ENCODE data around the gene PITPNC1. TPM values are rescaled to one million over a fixed set of nuclear protein-coding genes. Genes with fewer than 3 reads are reported as not detected.
"Not testable (repeated sequence)": the region's sequence is repeated elsewhere in the genome, so short reads cannot be mapped to it uniquely, and the experiment has no call there.

The PITPNC1 gene
- total RNA-seq, 4 donors from 2014 or later = 1.6 to 6.0 (median 3.2) TPM

DNA sequence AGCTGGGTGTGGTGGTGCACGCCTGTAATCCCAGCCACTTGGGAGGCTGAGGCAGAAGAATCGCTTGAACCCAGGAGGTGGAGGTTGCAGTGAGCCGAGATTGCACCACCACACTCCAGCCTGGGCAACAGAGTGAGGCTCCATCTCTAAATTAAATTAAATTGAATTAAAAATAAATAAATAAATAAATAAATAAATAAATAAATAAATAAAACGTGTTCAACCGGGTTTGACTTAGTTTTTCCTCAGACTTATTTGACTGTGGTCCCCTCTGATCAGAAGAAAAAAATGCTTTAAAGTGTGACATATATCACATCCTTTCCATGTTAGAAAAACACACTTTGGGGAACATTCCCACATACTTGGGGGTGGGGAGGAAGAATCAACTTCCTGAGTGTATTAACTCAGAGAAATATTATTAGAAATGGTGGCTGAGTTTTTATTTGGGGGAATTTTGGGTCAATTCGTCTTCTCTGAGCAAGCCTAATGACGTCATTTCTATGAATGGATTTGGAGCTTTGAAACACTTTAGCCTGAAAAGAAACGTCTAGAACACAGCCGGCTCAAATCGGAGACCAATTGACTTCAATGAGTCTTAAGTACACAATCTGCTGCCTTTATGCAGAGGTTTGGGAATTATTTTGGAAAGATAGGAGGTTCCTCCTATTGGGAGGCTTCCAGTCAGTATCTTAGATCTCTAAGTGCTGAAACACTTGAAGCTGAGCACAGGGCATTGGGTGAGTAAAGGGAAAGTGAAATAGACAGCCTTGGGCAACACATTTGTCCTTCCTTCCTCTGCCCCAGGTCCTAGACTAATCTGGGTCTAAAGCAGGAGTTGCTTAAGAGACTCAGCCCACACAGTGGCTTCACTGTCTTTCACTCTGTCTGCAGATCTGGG lies 132.6 kb downstream of the PITPNC1 start:
- Histone ChIP-seq H3K4me3 (no peak overlapping the region), H3K27ac (no peak overlapping the region), H3K4me1 (peaks cover 7% of the 10 kb centered on the region), H3K36me3 (no peaks in the 10 kb centered on the region), H3K27me3 (no peaks in the 10 kb centered on the region), H3K9me3 (no peaks in the 10 kb centered on the region)
- TF ChIP-seq POLR2AphosphoS5 (IDR thresholded peaks at IDR 0.05) (no peak), POLR2A (IDR thresholded peaks at IDR 0.05) (no peak), EP300 (IDR thresholded peaks at IDR 0.05) (no peak)
- TF ChIP-seq, protein P1, sequence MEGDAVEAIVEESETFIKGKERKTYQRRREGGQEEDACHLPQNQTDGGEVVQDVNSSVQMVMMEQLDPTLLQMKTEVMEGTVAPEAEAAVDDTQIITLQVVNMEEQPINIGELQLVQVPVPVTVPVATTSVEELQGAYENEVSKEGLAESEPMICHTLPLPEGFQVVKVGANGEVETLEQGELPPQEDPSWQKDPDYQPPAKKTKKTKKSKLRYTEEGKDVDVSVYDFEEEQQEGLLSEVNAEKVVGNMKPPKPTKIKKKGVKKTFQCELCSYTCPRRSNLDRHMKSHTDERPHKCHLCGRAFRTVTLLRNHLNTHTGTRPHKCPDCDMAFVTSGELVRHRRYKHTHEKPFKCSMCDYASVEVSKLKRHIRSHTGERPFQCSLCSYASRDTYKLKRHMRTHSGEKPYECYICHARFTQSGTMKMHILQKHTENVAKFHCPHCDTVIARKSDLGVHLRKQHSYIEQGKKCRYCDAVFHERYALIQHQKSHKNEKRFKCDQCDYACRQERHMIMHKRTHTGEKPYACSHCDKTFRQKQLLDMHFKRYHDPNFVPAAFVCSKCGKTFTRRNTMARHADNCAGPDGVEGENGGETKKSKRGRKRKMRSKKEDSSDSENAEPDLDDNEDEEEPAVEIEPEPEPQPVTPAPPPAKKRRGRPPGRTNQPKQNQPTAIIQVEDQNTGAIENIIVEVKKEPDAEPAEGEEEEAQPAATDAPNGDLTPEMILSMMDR (IDR thresholded peaks at IDR 0.05) = no peak
- DNase-seq (ENCODE audit: low spot score in 2 of 2) = no peak
- 71% methylated on average over 10 of the region's 10 CpGs for WGBS

DNA sequence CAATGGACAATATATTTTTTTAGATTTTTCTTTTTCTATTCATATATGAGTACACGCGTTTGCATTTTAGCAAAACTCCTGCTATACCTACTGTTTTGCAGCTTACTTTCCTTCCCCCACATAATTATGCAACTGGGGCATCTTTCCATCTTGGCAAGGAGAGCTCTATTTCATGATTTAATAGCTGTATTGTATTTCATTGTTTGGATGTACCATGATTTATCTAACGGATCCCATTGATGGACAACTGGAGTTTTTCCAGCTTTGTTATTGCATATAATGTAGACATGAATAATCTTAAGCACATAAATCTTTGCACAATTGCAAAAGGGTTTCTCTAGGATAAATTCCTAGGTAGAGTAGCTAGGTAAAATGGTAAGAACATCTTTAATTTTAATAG lies 133.9 kb downstream of the PITPNC1 start:
- Histone ChIP-seq H3K4me3 (no peak overlapping the region), H3K9me3 (no peaks in the 10 kb centered on the region), H3K36me3 (no peaks in the 10 kb centered on the region), H3K27ac (no peak overlapping the region), H3K4me1 (peaks cover 7% of the 10 kb centered on the region), H3K27me3 (no peaks in the 10 kb centered on the region)
- TF ChIP-seq, protein P1 (IDR thresholded peaks at IDR 0.05) = no peak
- TF ChIP-seq EP300 (IDR thresholded peaks at IDR 0.05) = no peak
- no peak for TF ChIP-seq POLR2A (IDR thresholded peaks at IDR 0.05)
- no peak for TF ChIP-seq POLR2AphosphoS5 (IDR thresholded peaks at IDR 0.05)
- 74% methylated on average over 3 of the region's 3 CpGs for WGBS
- no peak for DNase-seq (ENCODE audit: low spot score in 2 of 2)

DNA sequence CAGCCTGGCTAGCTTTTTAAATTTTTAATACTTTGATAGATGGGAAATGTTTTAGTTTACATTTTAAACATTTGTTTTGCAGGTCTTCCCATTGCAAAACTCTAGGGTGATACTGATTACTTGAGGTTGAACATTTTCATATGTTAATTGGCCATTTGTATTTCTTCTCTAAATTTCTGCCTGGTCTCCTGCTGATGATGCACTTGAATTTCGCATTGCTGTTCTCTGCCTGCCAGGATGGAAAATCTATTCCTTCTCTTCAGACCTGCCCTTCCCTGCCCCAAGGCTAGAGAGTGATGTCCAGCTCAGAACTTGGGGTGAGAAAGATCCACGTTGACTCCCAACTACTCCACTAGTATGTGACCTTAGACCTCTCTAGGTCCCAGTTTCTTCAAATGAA lies 134.7 kb downstream of the PITPNC1 start:
- Histone ChIP-seq H3K4me3 (no peak overlapping the region), H3K27ac (no peak overlapping the region), H3K4me1 (peaks cover 7% of the 10 kb centered on the region), H3K27me3 (no peaks in the 10 kb centered on the region), H3K36me3 (no peaks in the 10 kb centered on the region), H3K9me3 (no peaks in the 10 kb centered on the region)
- no peak for TF ChIP-seq EP300 (IDR thresholded peaks at IDR 0.05)
- TF ChIP-seq, protein P1 (IDR thresholded peaks at IDR 0.05) = no peak
- TF ChIP-seq POLR2AphosphoS5 (IDR thresholded peaks at IDR 0.05) = no peak
- no peak for TF ChIP-seq POLR2A (IDR thresholded peaks at IDR 0.05)
- no peak for DNase-seq (ENCODE audit: low spot score in 2 of 2)
- 96% methylated on average over 2 of the region's 2 CpGs for WGBS

DNA sequence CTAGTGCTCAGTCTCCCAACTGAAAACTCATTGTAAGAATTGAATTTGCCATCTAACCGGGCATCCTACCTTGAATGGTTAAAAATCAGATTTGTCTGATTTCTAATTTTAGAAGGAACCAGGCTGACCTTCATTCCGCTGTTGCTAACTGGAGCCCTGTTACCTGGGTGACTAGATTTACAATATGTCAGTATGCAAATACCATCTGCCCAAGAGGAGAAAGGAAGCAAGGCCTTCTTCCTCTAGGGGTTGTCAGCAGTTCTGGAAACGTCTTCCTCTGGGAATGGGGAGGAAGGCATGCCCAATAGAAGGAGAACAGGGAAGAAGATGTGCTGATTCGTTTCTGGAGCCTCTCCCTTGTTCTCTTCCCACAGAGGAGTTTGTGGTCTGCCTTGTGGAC lies 137.9 kb downstream of the PITPNC1 start:
- H3K36me3 ChIP-seq = no peaks in the 10 kb centered on the region
- TF ChIP-seq, protein P1 (IDR thresholded peaks at IDR 0.05) = no peak
- TF ChIP-seq POLR2A (IDR thresholded peaks at IDR 0.05) = no peak
- no peak for TF ChIP-seq EP300 (IDR thresholded peaks at IDR 0.05)
- no peak for TF ChIP-seq POLR2AphosphoS5 (IDR thresholded peaks at IDR 0.05)
- H3K4me1 ChIP-seq = peaks cover 5% of the 10 kb centered on the region
- no peak for DNase-seq (ENCODE audit: low spot score in 2 of 2)
- H3K27ac ChIP-seq = no peak overlapping the region
- no peaks in the 10 kb centered on the region for H3K9me3 ChIP-seq
- WGBS = 50% methylated on average over 4 of the region's 4 CpGs
- no peaks in the 10 kb centered on the region for H3K27me3 ChIP-seq
- no peak overlapping the region for H3K4me3 ChIP-seq

DNA sequence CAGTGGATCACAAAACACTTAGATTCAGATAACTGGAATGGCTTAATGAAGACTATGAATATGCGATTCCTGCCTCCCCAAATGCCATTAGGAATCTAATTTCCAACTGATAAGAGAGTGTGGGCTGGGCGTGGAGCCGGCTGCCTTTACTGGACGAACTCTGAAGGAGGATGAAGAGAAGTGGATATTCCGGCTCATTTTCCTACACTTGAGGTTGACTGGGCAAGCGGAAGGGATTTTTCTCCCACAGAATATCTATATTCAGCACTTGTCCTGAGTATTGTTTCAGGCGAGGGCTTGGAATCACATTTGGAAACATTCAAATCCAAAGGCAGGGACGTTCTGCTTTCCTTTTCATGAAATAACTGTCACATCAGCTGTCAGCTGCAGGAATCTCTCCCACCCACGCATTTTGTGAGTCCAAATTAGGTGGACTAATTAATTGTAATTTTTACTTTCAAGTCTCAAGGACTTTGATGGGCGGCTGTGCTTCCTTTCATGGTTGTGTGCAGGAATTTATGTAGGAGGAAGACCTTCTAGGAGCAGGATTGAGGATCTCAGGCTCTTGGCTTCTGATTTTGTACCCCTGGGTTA lies 138.5 kb downstream of the PITPNC1 start:
- H3K9me3 ChIP-seq = no peaks in the 10 kb centered on the region
- TF ChIP-seq POLR2A (IDR thresholded peaks at IDR 0.05) (no peak), EP300 (IDR thresholded peaks at IDR 0.05) (no peak), POLR2AphosphoS5 (IDR thresholded peaks at IDR 0.05) (no peak)
- TF ChIP-seq, protein P1 (IDR thresholded peaks at IDR 0.05) = no peak
- H3K4me1 ChIP-seq = peaks cover 9% of the 10 kb centered on the region
- no peaks in the 10 kb centered on the region for H3K36me3 ChIP-seq
- DNase-seq (ENCODE audit: low spot score in 2 of 2) = no peak
- WGBS = 76% methylated on average over 10 of the region's 10 CpGs
- H3K27me3 ChIP-seq = no peaks in the 10 kb centered on the region
- H3K4me3 ChIP-seq = no peak overlapping the region
- H3K27ac ChIP-seq = no peak overlapping the region

DNA sequence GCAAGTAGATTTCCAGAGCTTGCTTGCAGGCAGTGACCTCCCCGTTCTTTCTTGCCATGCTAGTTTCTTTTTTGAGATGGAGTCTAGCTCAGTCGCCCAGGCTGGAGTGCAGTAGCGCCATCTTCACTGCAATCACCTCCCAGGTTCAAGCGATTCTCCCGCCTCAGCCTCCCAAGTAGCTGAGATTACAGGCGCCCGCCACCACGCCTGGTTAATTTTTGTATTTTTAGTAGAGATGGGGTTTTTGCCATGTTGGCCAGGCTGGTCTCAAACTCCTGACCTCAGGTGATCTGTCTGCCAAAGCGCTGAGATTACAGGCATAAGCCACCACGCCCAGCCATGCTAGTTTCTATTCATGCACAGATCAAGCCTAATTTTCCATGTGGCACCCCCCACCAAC lies 139.5 kb downstream of the PITPNC1 start:
- 98% methylated on average over 10 of the region's 10 CpGs for WGBS
- H3K27ac ChIP-seq; H3K9me3 ChIP-seq; H3K36me3 ChIP-seq; H3K4me3 ChIP-seq; H3K27me3 ChIP-seq; DNase-seq (ENCODE audit: low spot score in 2 of 2): not testable (repeated sequence)
- peaks cover 13% of the 10 kb centered on the region for H3K4me1 ChIP-seq

Measured in suprapubic skin (tissue), 4 donors.